Measurements from ENCODE around the gene AOC3. TPM values are rescaled to one million over a fixed set of nuclear protein-coding genes. Genes with fewer than 3 reads are reported as not detected.

AOC3 gene
- total and polyA plus RNA-seq, 2 of the 13 experiments (the other 11 are each of a cell fraction or from before 2014, with no cell fraction given) = 8.7 to 51.7 TPM

DNA sequence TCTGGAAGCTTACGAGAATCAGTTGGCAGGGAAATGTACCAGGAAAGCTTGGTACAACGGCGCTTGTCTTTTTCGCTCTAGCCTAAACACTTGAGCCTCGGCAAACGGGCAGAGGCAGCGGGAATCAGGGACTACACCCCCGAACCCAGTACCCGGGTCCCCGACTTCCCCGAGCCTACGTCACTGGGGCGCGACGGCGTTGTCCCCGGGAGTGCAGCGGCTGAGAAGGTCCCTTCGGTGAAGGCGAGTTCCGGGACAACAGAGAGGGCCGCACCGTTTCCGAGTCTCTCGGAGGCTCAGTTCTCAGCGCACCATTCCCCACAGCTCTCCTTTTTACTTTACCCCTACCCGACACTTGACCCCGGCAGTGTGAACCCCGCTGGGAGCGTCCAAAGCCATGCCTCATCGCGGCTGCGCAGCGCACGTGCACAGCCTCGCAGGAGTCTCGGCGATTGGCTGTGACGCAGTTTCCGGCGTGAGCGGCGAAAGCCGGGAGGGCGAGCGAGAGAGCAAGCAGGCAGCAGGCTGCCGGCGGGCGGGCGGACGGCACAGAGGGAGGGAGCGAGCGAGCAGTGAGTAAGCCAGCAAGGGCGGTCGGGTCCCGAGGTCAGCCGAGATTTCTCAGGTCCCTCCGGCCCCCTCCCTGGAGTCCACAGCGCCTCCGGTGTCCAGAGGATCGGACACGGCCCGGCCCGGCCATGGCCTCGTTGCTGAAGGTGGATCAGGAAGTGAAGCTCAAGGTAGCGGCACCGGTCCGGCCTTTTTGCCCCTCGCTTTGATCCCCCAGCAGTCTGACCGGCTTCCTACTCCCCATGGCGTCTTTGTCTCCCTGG is 17.8 kb upstream of the AOC3 start, which contains the start of gene PSME3 (continued):
- TF ChIP-seq ZNF260 (CRISPR knock-in tag; IDR thresholded peaks at IDR 0.05; ENCODE audit: borderline replicate concordance, low read depth) (no peak), ZNF205 (CRISPR knock-in tag; IDR thresholded peaks at IDR 0.05) (peak; percentile 94), FOXA1 (IDR thresholded peaks at IDR 0.05) (no peak), FOXA1 (CRISPR knock-in tag; IDR thresholded peaks at IDR 0.05) (peak; percentile 69), SNRNP70 (IDR thresholded peaks at IDR 0.05; ENCODE audit: low read depth, low read length) (no peak), RELA (CRISPR knock-in tag; IDR thresholded peaks at IDR 0.05) (peak; percentile 28; the same call in 1 of the 2 replicates), SOX13 (IDR thresholded peaks at IDR 0.05) (no peak), SOX13 (CRISPR knock-in tag; conservative IDR thresholded peaks at IDR 0.05 in 1 of 2, IDR thresholded peaks at IDR 0.05 in 1 of 2) (peak in 1 of 2 experiments; percentile 42; a peak in 1 of 4 replicates), RORA (CRISPR knock-in tag; IDR thresholded peaks at IDR 0.05) (no peak), ZMAT3 (CRISPR knock-in tag; conservative IDR thresholded peaks at IDR 0.05) (peak; percentile 97), FOXC1 (CRISPR knock-in tag; IDR thresholded peaks at IDR 0.05; ENCODE audit: borderline replicate concordance) (peak; percentile 77; the same call in 1 of the 2 replicates), HNRNPLL (IDR thresholded peaks at IDR 0.05; ENCODE audit: low read depth, low read length, poor library complexity, severe bottlenecking) (peak; percentile 88), ZBTB21 (CRISPR knock-in tag; IDR thresholded peaks at IDR 0.05) (peak; percentile 69), ONECUT2 (CRISPR knock-in tag; IDR thresholded peaks at IDR 0.05) (no peak), ATAD3A (CRISPR knock-in tag; IDR thresholded peaks at IDR 0.05) (no peak; the same call in 1 of the 2 replicates), ZNF619 (CRISPR knock-in tag; IDR thresholded peaks at IDR 0.05) (peak; percentile 88; the same call in 1 of the 2 replicates), CHD2 (IDR thresholded peaks at IDR 0.05; ENCODE audit: low read depth, low read length) (no peak)
- TF ChIP-seq, protein P1, sequence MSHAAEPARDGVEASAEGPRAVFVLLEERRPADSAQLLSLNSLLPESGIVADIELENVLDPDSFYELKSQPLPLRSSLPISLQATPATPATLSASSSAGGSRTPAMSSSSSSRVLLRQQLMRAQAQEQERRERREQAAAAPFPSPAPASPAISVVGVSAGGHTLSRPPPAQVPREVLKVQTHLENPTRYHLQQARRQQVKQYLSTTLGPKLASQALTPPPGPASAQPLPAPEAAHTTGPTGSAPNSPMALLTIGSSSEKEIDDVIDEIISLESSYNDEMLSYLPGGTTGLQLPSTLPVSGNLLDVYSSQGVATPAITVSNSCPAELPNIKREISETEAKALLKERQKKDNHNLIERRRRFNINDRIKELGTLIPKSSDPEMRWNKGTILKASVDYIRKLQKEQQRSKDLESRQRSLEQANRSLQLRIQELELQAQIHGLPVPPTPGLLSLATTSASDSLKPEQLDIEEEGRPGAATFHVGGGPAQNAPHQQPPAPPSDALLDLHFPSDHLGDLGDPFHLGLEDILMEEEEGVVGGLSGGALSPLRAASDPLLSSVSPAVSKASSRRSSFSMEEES (CRISPR knock-in tag; IDR thresholded peaks at IDR 0.05) = peak; percentile 77
- TF ChIP-seq, protein P2, sequence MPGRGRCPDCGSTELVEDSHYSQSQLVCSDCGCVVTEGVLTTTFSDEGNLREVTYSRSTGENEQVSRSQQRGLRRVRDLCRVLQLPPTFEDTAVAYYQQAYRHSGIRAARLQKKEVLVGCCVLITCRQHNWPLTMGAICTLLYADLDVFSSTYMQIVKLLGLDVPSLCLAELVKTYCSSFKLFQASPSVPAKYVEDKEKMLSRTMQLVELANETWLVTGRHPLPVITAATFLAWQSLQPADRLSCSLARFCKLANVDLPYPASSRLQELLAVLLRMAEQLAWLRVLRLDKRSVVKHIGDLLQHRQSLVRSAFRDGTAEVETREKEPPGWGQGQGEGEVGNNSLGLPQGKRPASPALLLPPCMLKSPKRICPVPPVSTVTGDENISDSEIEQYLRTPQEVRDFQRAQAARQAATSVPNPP (CRISPR knock-in tag; IDR thresholded peaks at IDR 0.05) = 0 out of 2 replicates have a peak, but pooled peaks have one; percentile 28
- TF ChIP-seq, protein P3, sequence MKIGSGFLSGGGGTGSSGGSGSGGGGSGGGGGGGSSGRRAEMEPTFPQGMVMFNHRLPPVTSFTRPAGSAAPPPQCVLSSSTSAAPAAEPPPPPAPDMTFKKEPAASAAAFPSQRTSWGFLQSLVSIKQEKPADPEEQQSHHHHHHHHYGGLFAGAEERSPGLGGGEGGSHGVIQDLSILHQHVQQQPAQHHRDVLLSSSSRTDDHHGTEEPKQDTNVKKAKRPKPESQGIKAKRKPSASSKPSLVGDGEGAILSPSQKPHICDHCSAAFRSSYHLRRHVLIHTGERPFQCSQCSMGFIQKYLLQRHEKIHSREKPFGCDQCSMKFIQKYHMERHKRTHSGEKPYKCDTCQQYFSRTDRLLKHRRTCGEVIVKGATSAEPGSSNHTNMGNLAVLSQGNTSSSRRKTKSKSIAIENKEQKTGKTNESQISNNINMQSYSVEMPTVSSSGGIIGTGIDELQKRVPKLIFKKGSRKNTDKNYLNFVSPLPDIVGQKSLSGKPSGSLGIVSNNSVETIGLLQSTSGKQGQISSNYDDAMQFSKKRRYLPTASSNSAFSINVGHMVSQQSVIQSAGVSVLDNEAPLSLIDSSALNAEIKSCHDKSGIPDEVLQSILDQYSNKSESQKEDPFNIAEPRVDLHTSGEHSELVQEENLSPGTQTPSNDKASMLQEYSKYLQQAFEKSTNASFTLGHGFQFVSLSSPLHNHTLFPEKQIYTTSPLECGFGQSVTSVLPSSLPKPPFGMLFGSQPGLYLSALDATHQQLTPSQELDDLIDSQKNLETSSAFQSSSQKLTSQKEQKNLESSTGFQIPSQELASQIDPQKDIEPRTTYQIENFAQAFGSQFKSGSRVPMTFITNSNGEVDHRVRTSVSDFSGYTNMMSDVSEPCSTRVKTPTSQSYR (CRISPR knock-in tag; IDR thresholded peaks at IDR 0.05; ENCODE audit: borderline replicate concordance) = 0 out of 2 replicates have a peak, but pooled peaks have one; percentile 29

All from HepG2 (cell line).